ENCODE measurements around the gene EXOSC2.

- no peak for TF ChIP-seq POLR2A (IDR thresholded peaks at IDR 0.05; ENCODE audit: low read depth, low read length)
- TF ChIP-seq POLR2AphosphoS5 (IDR thresholded peaks at IDR 0.05; ENCODE audit: low read depth, low read length): no peak
Measured at GRCh38 chr9:130664251-130665028, 29.1 kb upstream of the EXOSC2 start, which contains the start of gene PRDM12.

Measured in GM12892 (cell line).